Measurements from ENCODE around the gene SH3TC2. TPM values are rescaled to one million over a fixed set of nuclear protein-coding genes. Genes with fewer than 3 reads are reported as not detected.
A peak's percentile ranks its signal among the peaks of the same experiment; 100 is the strongest.

The SH3TC2 gene
- total RNA-seq, 1 experiment from 2014 or later, result 32.0 TPM

DNA sequence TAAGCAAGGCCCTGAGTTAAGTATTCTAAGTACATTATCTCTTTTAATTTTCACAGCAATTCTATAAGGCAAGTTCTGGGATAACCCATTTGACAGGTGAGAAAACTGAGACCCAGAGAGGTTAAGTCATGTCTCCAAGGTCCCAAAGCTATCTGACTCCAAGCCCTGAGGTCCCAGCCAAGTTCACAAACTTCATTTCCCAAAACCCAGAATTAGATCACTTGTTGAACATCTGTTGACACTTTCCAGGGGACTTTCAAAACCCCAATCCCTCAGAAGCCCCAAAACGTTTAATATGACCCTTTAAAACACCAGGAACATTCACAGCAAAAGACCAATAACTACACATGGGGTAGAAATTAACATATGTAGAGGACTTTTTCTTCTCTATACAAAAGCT lies 72.0 kb downstream of the SH3TC2 start:
- POLR2A ChIA-PET (ENCODE audit: unreplicated experiment), result no interaction called here
- Histone ChIP-seq H3K4me2 (ENCODE audit: low read length) (no peak overlapping the region), H3K27me3 (ENCODE audit: low read length) (no peaks in the 10 kb centered on the region), H3F3A (ENCODE audit: low read length, unreplicated experiment) (no peaks in the 10 kb centered on the region), H3K79me2 (ENCODE audit: low read length) (no peaks in the 10 kb centered on the region), H4K20me1 (ENCODE audit: low read length) (no peaks in the 10 kb centered on the region), H3K36me3 (ENCODE audit: low read depth, low read length) (no peaks in the 10 kb centered on the region), H2AFZ (ENCODE audit: low read length) (no peak overlapping the region), H3K9me2 (replicated peaks; ENCODE audit: low read length) (0 out of 2 replicates have a peak, but pooled peaks cover 4% of the 10 kb centered on the region), H3K4me3 (ENCODE audit: low read length) (no peak overlapping the region), H3K4me1 (ENCODE audit: insufficient read depth, low read length) (peaks cover 38% of the 10 kb centered on the region), H3K27ac (ENCODE audit: low read length) (no peak overlapping the region), H3K9ac (ENCODE audit: low read length) (no peak overlapping the region), H3K9me3 (ENCODE audit: low read length) (no peaks in the 10 kb centered on the region)
- CTCF ChIA-PET, result no interaction called here
- TF ChIP-seq EZH2 (IDR thresholded peaks at IDR 0.05; ENCODE audit: low read length, unreplicated experiment), result no peak
- TF ChIP-seq CTCF (conservative IDR thresholded peaks at IDR 0.05; ENCODE audit: low read depth, low read length), result no peak
- no peak for TF ChIP-seq EZH2phosphoT487 (IDR thresholded peaks at IDR 0.05; ENCODE audit: borderline replicate concordance, low read length)
- BruUV-seq (replicated peaks), result no TSS peak
- no peak for ATAC-seq
- intact Hi-C loops (cut with micrococcal nuclease), result no loop called here
- no peak for DNase-seq

GRCh38 chr5:148989567-148989966 lies 73.3 kb downstream of the SH3TC2 start:
- Histone ChIP-seq H3K9ac (ENCODE audit: low read length) (no peak overlapping the region), H3K36me3 (ENCODE audit: low read depth, low read length) (no peaks in the 10 kb centered on the region), H3K27me3 (ENCODE audit: low read length) (no peaks in the 10 kb centered on the region), H3K27ac (ENCODE audit: low read length) (no peak overlapping the region), H2AFZ (ENCODE audit: low read length) (no peak overlapping the region), H4K20me1 (ENCODE audit: low read length) (no peaks in the 10 kb centered on the region), H3K79me2 (ENCODE audit: low read length) (no peaks in the 10 kb centered on the region), H3K4me3 (ENCODE audit: low read length) (no peak overlapping the region), H3K4me2 (ENCODE audit: low read length) (no peak overlapping the region), H3K9me2 (replicated peaks; ENCODE audit: low read length) (0 out of 2 replicates have a peak, but pooled peaks cover 4% of the 10 kb centered on the region), H3K9me3 (ENCODE audit: low read length) (no peaks in the 10 kb centered on the region), H3F3A (ENCODE audit: low read length, unreplicated experiment) (peaks cover 8% of the 10 kb centered on the region), H3K4me1 (ENCODE audit: insufficient read depth, low read length) (peaks cover 45% of the 10 kb centered on the region)
- ChIA-PET CTCF (no interaction called here), POLR2A (ENCODE audit: unreplicated experiment) (no interaction called here)
- DNase-seq (no peak), ATAC-seq (no peak)
- TF ChIP-seq CTCF (conservative IDR thresholded peaks at IDR 0.05; ENCODE audit: low read depth, low read length) (no peak), EZH2phosphoT487 (IDR thresholded peaks at IDR 0.05; ENCODE audit: borderline replicate concordance, low read length) (no peak), EZH2 (IDR thresholded peaks at IDR 0.05; ENCODE audit: low read length, unreplicated experiment) (no peak)
- intact Hi-C loops (cut with micrococcal nuclease), result no loop called here
- BruUV-seq (replicated peaks), result no TSS peak

GRCh38 chr5:148988328-148988727 lies 74.5 kb downstream of the SH3TC2 start:
- Histone ChIP-seq H3K4me3 (ENCODE audit: low read length) (no peak overlapping the region), H3K9me3 (ENCODE audit: low read length) (no peaks in the 10 kb centered on the region), H3K36me3 (ENCODE audit: low read depth, low read length) (no peaks in the 10 kb centered on the region), H2AFZ (ENCODE audit: low read length) (no peak overlapping the region), H3K9ac (ENCODE audit: low read length) (no peak overlapping the region), H3K9me2 (replicated peaks; ENCODE audit: low read length) (no peaks in the 10 kb centered on the region), H3K4me1 (ENCODE audit: insufficient read depth, low read length) (peaks cover 56% of the 10 kb centered on the region), H3K27ac (ENCODE audit: low read length) (peak overlapping the region; percentile 43), H3F3A (ENCODE audit: low read length, unreplicated experiment) (peaks cover 9% of the 10 kb centered on the region), H3K4me2 (ENCODE audit: low read length) (no peak overlapping the region), H3K27me3 (ENCODE audit: low read length) (no peaks in the 10 kb centered on the region), H4K20me1 (ENCODE audit: low read length) (no peaks in the 10 kb centered on the region), H3K79me2 (ENCODE audit: low read length) (no peaks in the 10 kb centered on the region)
- intact Hi-C loops (cut with micrococcal nuclease), result no loop called here
- ATAC-seq (no peak), DNase-seq (no peak)
- no TSS peak for BruUV-seq (replicated peaks)
- CTCF ChIA-PET, result interaction anchor here (0.6 to 1.4 kb wide), 2 partner anchors 31 to 379 kb away, joined by 4 to 7 read pairs; no protein-coding TSS in a partner anchor
- TF ChIP-seq EZH2 (IDR thresholded peaks at IDR 0.05; ENCODE audit: low read length, unreplicated experiment) (no peak), CTCF (conservative IDR thresholded peaks at IDR 0.05; ENCODE audit: low read depth, low read length) (no peak), EZH2phosphoT487 (IDR thresholded peaks at IDR 0.05; ENCODE audit: borderline replicate concordance, low read length) (no peak)
- POLR2A ChIA-PET (ENCODE audit: unreplicated experiment), result interaction anchor here (0.6 to 0.9 kb wide), 2 partner anchors 16 to 68 kb away, joined by 5 to 6 read pairs; no protein-coding TSS in a partner anchor
